GM12891 (cell line): Measurements from ENCODE around the gene DDO.

Source experiments
- POLR2A ChIP-seq: IDR thresholded peaks from 2 replicates; pipeline ENCODE4 v1.6.1; 2011; ENCODE audit warnings: low read depth, low read length, control low read depth
- POLR2AphosphoS5 ChIP-seq: IDR thresholded peaks from 2 replicates; pipeline ENCODE4 v1.6.1; 2011; ENCODE audit warnings: low read depth, low read length, control low read depth
- TAF1 ChIP-seq: IDR thresholded peaks from 2 replicates; pipeline ENCODE4 v1.6.1; 2011; ENCODE audit warnings: low read depth, low read length, control low read depth

- no peak for TF ChIP-seq POLR2AphosphoS5
- TF ChIP-seq POLR2A: no peak
- TF ChIP-seq TAF1: no peak
Measured at GRCh38 chr6:110446405-110446804, 31.0 kb upstream of the DDO start.
